ENCODE measurements around the gene YARS1. TPM values are rescaled to one million over a fixed set of nuclear protein-coding genes. Genes with fewer than 3 reads are reported as not detected.

Gene YARS1
- polyA plus RNA-seq, 2 of the 4 experiments (the other 2 are of a cell fraction), result 92.5 to 103 TPM

DNA sequence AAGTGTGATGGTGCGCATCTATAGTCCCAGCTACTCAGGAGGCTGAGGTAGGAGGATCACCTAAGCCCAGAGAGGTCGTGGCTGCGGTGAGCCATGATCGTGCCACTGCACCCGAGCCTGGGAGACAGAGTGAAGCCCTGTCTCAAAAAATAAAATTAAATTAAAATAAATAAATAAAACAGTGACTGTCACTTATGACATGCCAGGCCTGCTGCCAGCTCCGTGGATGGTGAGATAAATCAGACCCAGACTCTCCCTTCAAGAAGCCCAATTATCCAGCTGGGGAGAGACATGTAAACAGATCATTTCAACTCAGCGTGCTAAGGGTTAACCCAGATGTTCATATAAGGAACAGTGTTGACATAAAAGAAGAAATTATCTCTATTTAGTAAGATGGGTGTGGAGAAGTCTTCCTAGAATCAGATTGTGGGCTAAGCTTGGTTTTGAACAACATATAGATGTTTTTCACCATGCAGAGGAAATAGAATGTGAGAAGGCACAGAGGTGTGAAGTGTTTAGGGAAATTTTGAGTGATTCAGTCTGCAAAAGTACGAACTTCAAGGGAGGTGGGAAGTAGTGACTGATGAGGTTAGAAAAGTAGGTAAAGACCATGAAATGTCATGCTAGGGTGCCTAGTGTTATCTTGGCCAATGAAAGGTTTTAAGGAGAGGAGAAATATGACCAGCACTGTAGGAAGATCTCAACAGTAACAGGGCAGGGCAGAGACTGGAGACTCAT lies 18.3 kb downstream of the YARS1 start:
- Histone ChIP-seq H3K4me2 (no peak overlapping the region), H3K4me3 (no peak overlapping the region), H3K9me3 (no peaks in the 10 kb centered on the region), H3K27ac (no peak overlapping the region), H3K4me1 (peaks cover 28% of the 10 kb centered on the region)
- ATAC-seq, result no peak
- no peak for DNase-seq (ENCODE audit: low read depth in 1 of 2, low spot score in 1 of 2)
- no peak for FAIRE-seq
- 85% methylated on average over 8 of the region's 8 CpGs for WGBS (ENCODE audit: missing lambda C conversion rate)
- CTCF ChIA-PET, result no interaction called here
- TF ChIP-seq HOXA7 (CRISPR knock-in tag; IDR thresholded peaks at IDR 0.05), result no peak
- TF ChIP-seq JUN (IDR thresholded peaks at IDR 0.05), result no peak
- TF ChIP-seq, protein P1, sequence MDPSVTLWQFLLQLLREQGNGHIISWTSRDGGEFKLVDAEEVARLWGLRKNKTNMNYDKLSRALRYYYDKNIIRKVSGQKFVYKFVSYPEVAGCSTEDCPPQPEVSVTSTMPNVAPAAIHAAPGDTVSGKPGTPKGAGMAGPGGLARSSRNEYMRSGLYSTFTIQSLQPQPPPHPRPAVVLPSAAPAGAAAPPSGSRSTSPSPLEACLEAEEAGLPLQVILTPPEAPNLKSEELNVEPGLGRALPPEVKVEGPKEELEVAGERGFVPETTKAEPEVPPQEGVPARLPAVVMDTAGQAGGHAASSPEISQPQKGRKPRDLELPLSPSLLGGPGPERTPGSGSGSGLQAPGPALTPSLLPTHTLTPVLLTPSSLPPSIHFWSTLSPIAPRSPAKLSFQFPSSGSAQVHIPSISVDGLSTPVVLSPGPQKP (IDR thresholded peaks at IDR 0.05; ENCODE audit: low read depth, low read length), result no peak
- TF ChIP-seq ZFP36 (IDR thresholded peaks at IDR 0.05; ENCODE audit: borderline replicate concordance, partially characterized antibody), result no peak
- no peak for TF ChIP-seq HOXB5 (CRISPR knock-in tag; IDR thresholded peaks at IDR 0.05)
- TF ChIP-seq CBX2 (IDR thresholded peaks at IDR 0.05; ENCODE audit: borderline replicate concordance, low read depth), result no peak
- TF ChIP-seq ZNF302 (CRISPR knock-in tag; IDR thresholded peaks at IDR 0.05), result no peak
- TF ChIP-seq, protein P2, sequence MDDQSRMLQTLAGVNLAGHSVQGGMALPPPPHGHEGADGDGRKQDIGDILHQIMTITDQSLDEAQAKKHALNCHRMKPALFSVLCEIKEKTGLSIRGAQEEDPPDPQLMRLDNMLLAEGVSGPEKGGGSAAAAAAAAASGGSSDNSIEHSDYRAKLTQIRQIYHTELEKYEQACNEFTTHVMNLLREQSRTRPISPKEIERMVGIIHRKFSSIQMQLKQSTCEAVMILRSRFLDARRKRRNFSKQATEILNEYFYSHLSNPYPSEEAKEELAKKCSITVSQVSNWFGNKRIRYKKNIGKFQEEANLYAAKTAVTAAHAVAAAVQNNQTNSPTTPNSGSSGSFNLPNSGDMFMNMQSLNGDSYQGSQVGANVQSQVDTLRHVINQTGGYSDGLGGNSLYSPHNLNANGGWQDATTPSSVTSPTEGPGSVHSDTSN (IDR thresholded peaks at IDR 0.05), result no peak
- TF ChIP-seq EP300 (IDR thresholded peaks at IDR 0.05), result no peak
- TF ChIP-seq TP53 (CRISPR knock-in tag; IDR thresholded peaks at IDR 0.05), result no peak
- TF ChIP-seq ESRRA (IDR thresholded peaks at IDR 0.05; ENCODE audit: borderline replicate concordance, low read length), result no peak
- TF ChIP-seq, protein P3, sequence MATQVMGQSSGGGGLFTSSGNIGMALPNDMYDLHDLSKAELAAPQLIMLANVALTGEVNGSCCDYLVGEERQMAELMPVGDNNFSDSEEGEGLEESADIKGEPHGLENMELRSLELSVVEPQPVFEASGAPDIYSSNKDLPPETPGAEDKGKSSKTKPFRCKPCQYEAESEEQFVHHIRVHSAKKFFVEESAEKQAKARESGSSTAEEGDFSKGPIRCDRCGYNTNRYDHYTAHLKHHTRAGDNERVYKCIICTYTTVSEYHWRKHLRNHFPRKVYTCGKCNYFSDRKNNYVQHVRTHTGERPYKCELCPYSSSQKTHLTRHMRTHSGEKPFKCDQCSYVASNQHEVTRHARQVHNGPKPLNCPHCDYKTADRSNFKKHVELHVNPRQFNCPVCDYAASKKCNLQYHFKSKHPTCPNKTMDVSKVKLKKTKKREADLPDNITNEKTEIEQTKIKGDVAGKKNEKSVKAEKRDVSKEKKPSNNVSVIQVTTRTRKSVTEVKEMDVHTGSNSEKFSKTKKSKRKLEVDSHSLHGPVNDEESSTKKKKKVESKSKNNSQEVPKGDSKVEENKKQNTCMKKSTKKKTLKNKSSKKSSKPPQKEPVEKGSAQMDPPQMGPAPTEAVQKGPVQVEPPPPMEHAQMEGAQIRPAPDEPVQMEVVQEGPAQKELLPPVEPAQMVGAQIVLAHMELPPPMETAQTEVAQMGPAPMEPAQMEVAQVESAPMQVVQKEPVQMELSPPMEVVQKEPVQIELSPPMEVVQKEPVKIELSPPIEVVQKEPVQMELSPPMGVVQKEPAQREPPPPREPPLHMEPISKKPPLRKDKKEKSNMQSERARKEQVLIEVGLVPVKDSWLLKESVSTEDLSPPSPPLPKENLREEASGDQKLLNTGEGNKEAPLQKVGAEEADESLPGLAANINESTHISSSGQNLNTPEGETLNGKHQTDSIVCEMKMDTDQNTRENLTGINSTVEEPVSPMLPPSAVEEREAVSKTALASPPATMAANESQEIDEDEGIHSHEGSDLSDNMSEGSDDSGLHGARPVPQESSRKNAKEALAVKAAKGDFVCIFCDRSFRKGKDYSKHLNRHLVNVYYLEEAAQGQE (IDR thresholded peaks at IDR 0.05), result no peak
- TF ChIP-seq, protein P4, sequence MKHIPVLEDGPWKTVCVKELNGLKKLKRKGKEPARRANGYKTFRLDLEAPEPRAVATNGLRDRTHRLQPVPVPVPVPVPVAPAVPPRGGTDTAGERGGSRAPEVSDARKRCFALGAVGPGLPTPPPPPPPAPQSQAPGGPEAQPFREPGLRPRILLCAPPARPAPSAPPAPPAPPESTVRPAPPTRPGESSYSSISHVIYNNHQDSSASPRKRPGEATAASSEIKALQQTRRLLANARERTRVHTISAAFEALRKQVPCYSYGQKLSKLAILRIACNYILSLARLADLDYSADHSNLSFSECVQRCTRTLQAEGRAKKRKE (CRISPR knock-in tag; IDR thresholded peaks at IDR 0.05; ENCODE audit: low read depth), result no peak
- no peak for TF ChIP-seq RCOR1 (IDR thresholded peaks at IDR 0.05; ENCODE audit: low read depth, low read length)
- TF ChIP-seq, protein P5, sequence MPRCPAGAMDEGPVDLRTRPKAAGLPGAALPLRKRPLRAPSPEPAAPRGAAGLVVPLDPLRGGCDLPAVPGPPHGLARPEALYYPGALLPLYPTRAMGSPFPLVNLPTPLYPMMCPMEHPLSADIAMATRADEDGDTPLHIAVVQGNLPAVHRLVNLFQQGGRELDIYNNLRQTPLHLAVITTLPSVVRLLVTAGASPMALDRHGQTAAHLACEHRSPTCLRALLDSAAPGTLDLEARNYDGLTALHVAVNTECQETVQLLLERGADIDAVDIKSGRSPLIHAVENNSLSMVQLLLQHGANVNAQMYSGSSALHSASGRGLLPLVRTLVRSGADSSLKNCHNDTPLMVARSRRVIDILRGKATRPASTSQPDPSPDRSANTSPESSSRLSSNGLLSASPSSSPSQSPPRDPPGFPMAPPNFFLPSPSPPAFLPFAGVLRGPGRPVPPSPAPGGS (IDR thresholded peaks at IDR 0.05), result no peak
- TF ChIP-seq TFCP2L1 (CRISPR knock-in tag; IDR thresholded peaks at IDR 0.05), result no peak
- TF ChIP-seq CHD4 (IDR thresholded peaks at IDR 0.05; ENCODE audit: borderline replicate concordance), result no peak
- TF ChIP-seq HDAC2 (IDR thresholded peaks at IDR 0.05), result no peak
- no peak for TF ChIP-seq KDM1A (IDR thresholded peaks at IDR 0.05; ENCODE audit: low read depth)
- no peak for TF ChIP-seq FOXS1 (CRISPR knock-in tag; IDR thresholded peaks at IDR 0.05)
- POLR2A ChIA-PET, result no interaction called here

All from A549 (cell line).